Effector memory CD8-positive, alpha-beta T cell (primary cell): ENCODE results near the gene TIMMDC1.

ENCODE experiments used
- ATAC-seq: fragments of 150-1000 bp; cut with Tn5 transposase; replicated peaks from 2 replicates; pipeline ENCODE4 v1.10.0; 2021; ENCODE audit warnings: mild to moderate bottlenecking, moderate library complexity
- DNase-seq, 3 experiments: peaks; one replicate each; pipeline ENCODE4 v3.0.0; 2021
- H3K27ac Mint-ChIP-seq, 2 donors: one replicate each; pipeline ENCODE4 v1.8.0; 2022; ENCODE audit warnings: mild to moderate bottlenecking in 2 of 2, mixed read lengths in 2 of 2, moderate library complexity in 2 of 2
- H3K27me3 Mint-ChIP-seq, 2 donors: one replicate each; pipeline ENCODE4 v1.8.0; 2022; ENCODE audit warnings: mixed read lengths in 2 of 2
- H3K36me3 Mint-ChIP-seq: one replicate; pipeline ENCODE4 v1.8.0; 2022; ENCODE audit warnings: mild to moderate bottlenecking, moderate library complexity, mixed read lengths; ENCODE audit not compliant: insufficient read depth
- H3K4me1 Mint-ChIP-seq, 2 donors: one replicate each; pipeline ENCODE4 v1.8.0; 2022; ENCODE audit warnings: low read depth in 2 of 2, mixed read lengths in 2 of 2
- H3K4me3 Mint-ChIP-seq, 2 donors: one replicate each; pipeline ENCODE4 v1.8.0; 2022; ENCODE audit warnings: mild to moderate bottlenecking in 2 of 2, mixed read lengths in 2 of 2, moderate library complexity in 2 of 2
- H3K9me3 Mint-ChIP-seq, 2 donors: one replicate each; pipeline ENCODE4 v1.8.0; 2022; ENCODE audit warnings: mixed read lengths in 2 of 2
- total RNA-seq, 9 experiments: gene quantifications; one replicate each; lab custom pipeline; 2026; lab: John Stamatoyannopoulos, UW

Gene TIMMDC1
- 20.8 to 67.1 (median 44.0) reads per million in 9 experiments for total RNA-seq

- Mint-ChIP-seq H3K4me1 (peaks cover 14 to 28% of the 10 kb centered on the region in 2 donors), H3K27me3 (no peaks in the 10 kb centered on the region), H3K9me3 (no peaks in the 10 kb centered on the region), H3K4me3 (peak within 1 kb of the TSS; percentile 95 to 99), H3K27ac (peak within 1 kb of the TSS; percentile 98 to 99), H3K36me3 (peaks cover 22% of the 10 kb centered on the region)
- DNase-seq, result peak; percentile 95 to 97 (median 97)
- ATAC-seq, result peak; percentile 97
Observed at GRCh38 chr3:119498186-119499011, at the start of gene TIMMDC1. Gene TIMMDC1 (plus strand): TSS chr3:119498547. CDS start chr3:119498734, 187 bp downstream.

- peaks cover 87% of the 10 kb centered on the region for H3K36me3 Mint-ChIP-seq
- H3K4me1 Mint-ChIP-seq, result peaks cover 14 to 18% of the 10 kb centered on the region in 2 donors
- no peak for ATAC-seq
- H3K4me3 Mint-ChIP-seq, result no peak overlapping the region
- no peak for DNase-seq
- no peaks in the 10 kb centered on the region for H3K27me3 Mint-ChIP-seq
- H3K27ac Mint-ChIP-seq, result peak overlapping the region in 1 of 2 donors; percentile 27
- no peaks in the 10 kb centered on the region for H3K9me3 Mint-ChIP-seq
Observed at GRCh38 chr3:119453822-119454221, 44.5 kb upstream of the TIMMDC1 start.

- H3K27ac Mint-ChIP-seq, result peak overlapping the region; percentile 56 to 59
- peaks cover 23 to 29% of the 10 kb centered on the region in 2 donors for H3K4me1 Mint-ChIP-seq
- peaks cover 74% of the 10 kb centered on the region for H3K36me3 Mint-ChIP-seq
- H3K4me3 Mint-ChIP-seq, result no peak overlapping the region
- H3K9me3 Mint-ChIP-seq, result no peaks in the 10 kb centered on the region
- no peak for ATAC-seq
- H3K27me3 Mint-ChIP-seq, result no peaks in the 10 kb centered on the region
- no peak for DNase-seq
Observed at GRCh38 chr3:119456469-119456868, 41.9 kb upstream of the TIMMDC1 start.

- H3K27me3 Mint-ChIP-seq, result no peaks in the 10 kb centered on the region
- H3K4me3 Mint-ChIP-seq, result no peak overlapping the region
- H3K4me1 Mint-ChIP-seq, result peaks cover 23 to 29% of the 10 kb centered on the region in 2 donors
- DNase-seq (no peak), ATAC-seq (no peak)
- H3K27ac Mint-ChIP-seq, result peak overlapping the region; percentile 57 to 59
- no peaks in the 10 kb centered on the region for H3K9me3 Mint-ChIP-seq
- H3K36me3 Mint-ChIP-seq, result peaks cover 70% of the 10 kb centered on the region
Observed at GRCh38 chr3:119457246-119457645, 41.1 kb upstream of the TIMMDC1 start.

- DNase-seq (peak; percentile 99), ATAC-seq (peak; percentile 88)
- Mint-ChIP-seq H3K27ac (peak within 1 kb of the TSS; percentile 98 to 99), H3K27me3 (no peaks in the 10 kb centered on the region), H3K36me3 (peaks cover 40% of the 10 kb centered on the region), H3K9me3 (peaks cover 0 to 6% of the 10 kb centered on the region in 2 donors), H3K4me3 (peak within 1 kb of the TSS; percentile 82 to 84), H3K4me1 (peaks cover 22 to 38% of the 10 kb centered on the region in 2 donors)
Observed at GRCh38 chr3:119463171-119464169, 34.9 kb upstream of the TIMMDC1 start, which contains the start of gene TMEM39A. Gene TMEM39A (minus strand): TSS chr3:119463615. CDS start chr3:119462074, 1,541 bp downstream.

GRCh38 chr3:119468041-119468440, 30.3 kb upstream of the TIMMDC1 start:
- H3K27me3 Mint-ChIP-seq, result no peaks in the 10 kb centered on the region
- DNase-seq, result no peak
- H3K9me3 Mint-ChIP-seq, result peaks cover 0 to 6% of the 10 kb centered on the region in 2 donors
- ATAC-seq, result no peak
- H3K4me1 Mint-ChIP-seq, result peaks cover 39 to 43% of the 10 kb centered on the region in 2 donors
- peak overlapping the region; percentile 88 for H3K4me3 Mint-ChIP-seq
- H3K27ac Mint-ChIP-seq, result peak overlapping the region in 1 of 2 donors; percentile 93
- H3K36me3 Mint-ChIP-seq, result peaks cover 35% of the 10 kb centered on the region

- Mint-ChIP-seq H3K4me3 (peak overlapping the region; percentile 88), H3K9me3 (no peaks in the 10 kb centered on the region), H3K36me3 (peaks cover 34% of the 10 kb centered on the region), H3K4me1 (peaks cover 27 to 34% of the 10 kb centered on the region in 2 donors), H3K27ac (peak overlapping the region; percentile 83 to 93), H3K27me3 (no peaks in the 10 kb centered on the region)
- ATAC-seq, result no peak
- no peak for DNase-seq
Observed at GRCh38 chr3:119469418-119470189, 28.7 kb upstream of the TIMMDC1 start.

GRCh38 chr3:119470866-119471265, 27.5 kb upstream of the TIMMDC1 start:
- H3K9me3 Mint-ChIP-seq, result no peaks in the 10 kb centered on the region
- ATAC-seq (no peak), DNase-seq (no peak)
- H3K36me3 Mint-ChIP-seq, result peaks cover 41% of the 10 kb centered on the region
- H3K4me3 Mint-ChIP-seq, result peak overlapping the region in 1 of 2 donors; percentile 88
- H3K4me1 Mint-ChIP-seq, result peaks cover 27 to 37% of the 10 kb centered on the region in 2 donors
- peak overlapping the region in 1 of 2 donors; percentile 54 for H3K27ac Mint-ChIP-seq
- H3K27me3 Mint-ChIP-seq, result no peaks in the 10 kb centered on the region

GRCh38 chr3:119481079-119481478, 17.3 kb upstream of the TIMMDC1 start:
- no peak overlapping the region for H3K27ac Mint-ChIP-seq
- H3K27me3 Mint-ChIP-seq, result no peaks in the 10 kb centered on the region
- peaks cover 0 to 4% of the 10 kb centered on the region in 2 donors for H3K4me1 Mint-ChIP-seq
- ATAC-seq (no peak), DNase-seq (no peak)
- peaks cover 41% of the 10 kb centered on the region for H3K36me3 Mint-ChIP-seq
- H3K4me3 Mint-ChIP-seq, result no peak overlapping the region
- H3K9me3 Mint-ChIP-seq, result no peaks in the 10 kb centered on the region

- Mint-ChIP-seq H3K4me1 (no peaks in the 10 kb centered on the region), H3K36me3 (peaks cover 46% of the 10 kb centered on the region), H3K27ac (no peak overlapping the region), H3K27me3 (no peaks in the 10 kb centered on the region), H3K4me3 (no peak overlapping the region), H3K9me3 (no peaks in the 10 kb centered on the region)
- ATAC-seq (no peak), DNase-seq (no peak)
Observed at GRCh38 chr3:119483101-119483500, 15.2 kb upstream of the TIMMDC1 start.

- Mint-ChIP-seq H3K27me3 (no peaks in the 10 kb centered on the region), H3K36me3 (peaks cover 31% of the 10 kb centered on the region), H3K4me1 (no peaks in the 10 kb centered on the region), H3K27ac (no peak overlapping the region), H3K9me3 (no peaks in the 10 kb centered on the region), H3K4me3 (no peak overlapping the region)
- ATAC-seq (no peak), DNase-seq (no peak)
Observed at GRCh38 chr3:119485563-119485962, 12.8 kb upstream of the TIMMDC1 start.

GRCh38 chr3:119490153-119490552, 8.2 kb upstream of the TIMMDC1 start:
- no peaks in the 10 kb centered on the region for H3K4me1 Mint-ChIP-seq
- H3K4me3 Mint-ChIP-seq, result no peak overlapping the region
- ATAC-seq, result no peak
- no peak for DNase-seq
- H3K27ac Mint-ChIP-seq, result peak overlapping the region in 1 of 2 donors; percentile 14
- H3K36me3 Mint-ChIP-seq, result peaks cover 22% of the 10 kb centered on the region
- no peaks in the 10 kb centered on the region for H3K27me3 Mint-ChIP-seq
- H3K9me3 Mint-ChIP-seq, result no peaks in the 10 kb centered on the region
